Activated CD8-positive, alpha-beta memory T cell treated with anti-CD3 and anti-CD28 coated beads, Interleukin-2, amount 50 U/mL, for 48 hours (primary cell): ENCODE results near the gene DENND4C.
"Not testable (repeated sequence)": the region's sequence is repeated elsewhere in the genome, so short reads cannot be mapped to it uniquely, and the experiment has no call there.

Experiments used
- DNase-seq: peaks from one replicate; pipeline ENCODE4 v3.0.0-alpha.2; 2020

Gene DENND4C

DNA sequence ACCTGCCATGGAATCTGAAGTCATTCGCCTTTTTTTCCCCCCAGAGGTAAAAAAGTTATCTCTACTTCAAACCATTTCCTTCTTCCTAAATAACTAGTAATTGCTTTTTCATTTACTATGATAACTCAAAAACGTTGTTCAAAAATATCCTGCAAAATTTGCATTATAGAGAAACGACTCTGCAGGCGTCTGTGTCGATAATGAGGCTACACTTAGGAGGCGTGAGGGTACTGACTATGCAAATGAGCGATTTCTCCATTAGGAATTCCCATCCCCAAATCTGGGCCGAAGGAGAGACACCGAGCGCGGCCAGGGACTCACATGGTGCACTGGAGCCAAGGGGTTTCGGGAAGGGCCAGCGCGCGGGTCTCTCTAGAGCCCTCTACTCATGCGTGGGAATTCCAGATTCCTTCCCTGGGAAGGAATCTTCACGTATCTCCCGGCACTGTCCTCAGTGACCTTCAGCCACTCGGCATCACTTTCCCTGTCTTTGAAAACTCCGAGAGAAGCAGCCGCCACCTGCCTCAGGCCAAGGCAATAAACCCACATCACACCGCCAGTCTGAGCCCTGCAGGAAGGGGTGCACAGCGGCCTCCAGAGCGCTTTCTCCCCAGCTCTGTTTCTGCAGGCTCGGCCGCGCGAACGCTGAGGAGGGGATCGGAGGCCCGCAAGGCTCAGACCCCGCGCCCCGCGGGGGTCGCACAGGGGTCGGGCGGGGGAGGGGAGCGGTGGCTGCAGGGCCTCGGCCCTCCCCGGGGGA, 718 bp upstream of the DENND4C start:
- peak; percentile 80 for DNase-seq

DNA sequence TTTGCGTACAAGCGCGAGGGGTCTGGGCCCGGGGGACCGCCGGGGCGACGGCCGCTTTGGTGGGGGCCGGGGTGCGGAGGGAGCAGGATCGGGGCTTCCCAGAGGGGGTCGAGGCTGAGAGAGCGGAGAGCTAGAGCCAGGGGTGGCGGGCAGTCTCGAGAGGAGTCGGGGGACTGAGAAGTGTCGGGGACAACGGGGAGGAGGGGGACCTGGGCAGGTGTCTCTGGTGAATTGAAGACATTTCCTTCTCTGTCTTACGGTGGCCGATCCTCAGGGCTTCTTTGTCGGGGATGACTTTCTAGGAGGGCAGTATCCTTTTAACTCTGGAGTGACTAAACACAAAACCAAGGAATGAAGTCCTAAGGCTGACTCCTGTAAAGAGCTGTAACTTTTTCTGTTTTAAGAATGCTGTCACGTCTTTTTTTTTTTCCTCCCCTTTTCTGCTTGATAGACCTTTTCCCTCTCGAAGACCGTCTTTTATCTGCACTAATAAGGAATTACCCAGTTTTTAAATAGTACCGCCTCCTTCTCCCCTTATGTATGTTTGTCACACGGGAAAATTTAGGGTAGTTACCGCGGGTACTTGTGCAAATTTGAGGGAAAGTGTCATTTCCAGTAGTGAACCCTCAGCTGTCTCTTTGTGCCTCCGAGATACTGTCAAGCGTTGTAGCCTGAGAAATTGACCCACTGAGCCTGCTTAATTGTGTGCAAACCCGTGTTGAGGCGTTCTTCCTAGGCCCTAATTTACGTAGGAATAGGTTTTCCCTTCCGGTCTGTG, 822 bp downstream of the DENND4C start:
- no peak for DNase-seq

DNA sequence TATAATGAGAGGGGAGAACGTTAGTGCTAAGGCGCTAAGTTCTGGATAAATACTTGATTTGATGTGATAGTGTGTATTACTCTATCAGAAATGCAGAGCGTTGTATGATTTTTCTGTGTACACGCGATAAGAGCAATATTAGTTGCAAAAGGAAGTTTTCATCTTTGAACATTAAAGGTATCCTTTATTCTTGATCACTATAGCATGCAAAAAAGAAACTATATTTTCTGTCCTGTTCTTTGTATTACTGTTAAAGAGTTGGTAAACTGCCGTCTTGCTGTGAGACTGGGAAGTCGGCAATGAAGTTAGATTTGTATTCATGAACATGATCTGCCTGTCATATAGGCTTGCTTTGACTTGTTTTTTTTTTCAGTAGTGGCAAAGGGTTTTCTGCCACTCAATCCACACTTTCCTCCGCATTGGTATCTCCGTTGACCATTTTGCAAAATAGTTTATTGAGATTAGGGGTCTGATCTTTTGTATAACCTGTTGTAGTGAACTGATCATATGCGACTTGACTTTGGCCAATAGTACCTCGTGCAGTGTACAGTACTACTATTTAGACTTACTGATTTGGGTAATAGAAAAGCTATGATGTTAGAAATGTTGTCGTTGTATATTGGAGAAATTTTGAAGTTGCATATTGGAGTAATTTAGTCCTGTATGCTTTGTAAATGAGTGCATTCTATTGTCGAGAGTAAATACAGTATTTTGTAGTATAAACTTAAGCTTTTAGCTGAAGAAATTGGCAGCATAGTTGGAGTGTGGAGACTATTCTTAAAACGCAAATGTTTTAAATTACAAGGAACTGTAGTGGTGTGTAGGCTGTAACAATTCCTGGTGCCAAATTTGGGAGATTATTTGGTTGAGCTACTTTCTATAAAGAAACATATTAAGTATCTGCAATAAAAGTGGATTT, 1.7 kb downstream of the DENND4C start:
- DNase-seq = no peak

DNA sequence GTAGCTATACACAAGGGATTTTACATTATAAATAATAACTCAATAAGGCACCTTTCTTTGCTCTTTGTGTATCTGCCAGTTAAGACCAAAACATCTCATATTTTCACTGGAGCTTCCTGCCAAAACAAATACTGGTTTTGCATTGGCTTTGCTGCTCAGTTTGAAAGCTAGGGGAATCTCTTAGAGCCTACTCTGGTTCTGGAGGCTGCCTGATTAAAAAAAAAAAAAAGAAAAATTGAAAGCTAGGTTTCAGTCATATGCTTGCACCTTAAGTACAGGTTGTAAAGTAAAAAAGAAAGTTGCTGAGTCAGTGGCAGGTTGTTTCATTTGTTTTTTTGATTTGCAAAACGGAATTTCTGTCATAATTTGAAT, 2.3 kb downstream of the DENND4C start:
- DNase-seq = no peak

DNA sequence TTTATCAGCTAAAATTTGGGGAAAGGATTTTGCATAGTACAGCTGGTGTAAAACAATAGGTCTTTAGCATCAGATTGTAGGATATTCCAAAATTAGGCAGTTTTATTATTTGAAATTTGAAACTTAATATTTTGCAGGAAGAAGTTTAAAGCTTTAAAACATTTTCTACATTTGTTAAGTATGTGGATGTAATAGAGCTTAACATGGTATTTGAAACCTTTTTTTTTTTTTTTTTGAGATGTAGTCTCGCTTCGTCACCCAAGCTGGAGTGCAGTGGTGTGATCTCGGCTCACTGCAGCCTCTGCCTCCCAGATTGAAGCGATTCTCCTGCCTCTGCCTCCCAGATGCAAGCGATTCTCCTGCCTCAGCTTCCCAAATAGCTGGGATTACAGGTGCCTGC, 2.9 kb downstream of the DENND4C start:
- DNase-seq = no peak

DNA sequence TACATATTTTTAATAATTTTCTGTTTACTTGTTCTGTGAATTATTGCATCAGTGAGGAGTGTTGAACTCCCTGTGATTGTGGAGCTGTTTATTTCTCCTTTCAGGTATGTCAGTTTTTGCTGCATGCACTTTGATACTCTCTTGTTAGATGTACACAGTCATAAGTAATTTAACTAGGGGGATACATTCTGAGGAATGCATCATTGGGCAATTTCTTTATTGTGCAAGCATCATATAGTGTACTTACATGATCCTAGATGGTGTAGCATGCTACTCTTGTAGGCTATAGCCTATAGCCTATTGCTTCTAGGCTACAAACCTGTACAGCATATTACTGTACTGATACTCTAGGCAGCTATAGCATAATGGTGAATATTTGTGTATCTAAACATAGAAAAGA, 9.5 kb downstream of the DENND4C start:
- no peak for DNase-seq

DNA sequence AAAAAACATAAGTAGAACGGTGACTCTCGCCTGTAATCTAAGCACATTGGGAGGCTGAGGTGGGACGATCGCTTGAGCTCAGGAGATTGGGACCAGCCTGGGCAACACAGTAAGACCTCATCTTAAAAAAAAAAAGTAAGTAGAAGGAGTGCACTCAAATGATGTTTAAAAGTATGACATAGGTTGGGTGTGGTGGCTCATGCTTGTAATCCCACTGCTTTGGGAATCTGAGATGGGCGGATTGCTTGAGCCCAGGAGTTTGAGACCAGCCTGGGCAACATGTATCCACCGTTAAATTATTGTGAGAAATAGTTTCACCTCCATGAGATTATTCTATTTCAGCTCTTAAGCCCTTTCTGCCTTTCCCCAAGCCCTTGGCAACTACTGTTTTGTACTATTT, 11.2 kb downstream of the DENND4C start:
- DNase-seq = no peak

DNA sequence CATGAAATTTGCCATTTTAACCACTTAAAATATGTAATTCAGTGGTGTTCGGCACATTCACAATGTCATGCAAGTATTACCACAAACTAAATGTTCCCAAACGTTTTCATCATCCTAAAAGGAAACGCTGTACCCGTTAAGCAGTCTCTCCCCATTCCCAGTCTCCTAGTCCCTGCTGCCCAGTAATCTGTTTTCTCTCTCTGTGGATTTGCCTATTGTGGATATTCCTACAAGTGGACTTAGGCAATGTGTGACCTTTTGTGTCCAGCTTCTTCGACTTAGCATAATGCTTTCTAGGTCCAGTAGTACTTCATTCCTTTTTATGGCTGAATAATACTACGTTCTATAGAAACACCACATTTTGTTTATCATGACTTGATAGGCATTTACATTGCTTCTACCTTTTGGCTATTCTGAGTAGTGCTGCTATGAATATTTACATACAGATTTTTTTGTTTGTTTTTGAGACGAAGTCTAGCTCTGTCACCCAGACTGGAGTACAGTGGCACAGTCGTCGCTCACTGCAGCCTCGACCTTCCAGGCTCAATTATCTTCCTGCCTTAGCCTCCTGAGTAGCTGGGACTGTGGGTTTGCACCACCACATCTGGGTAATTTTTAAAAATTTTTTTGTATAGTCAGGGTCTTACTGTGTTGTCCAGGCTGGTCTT, 13.0 kb downstream of the DENND4C start:
- no peak for DNase-seq

DNA sequence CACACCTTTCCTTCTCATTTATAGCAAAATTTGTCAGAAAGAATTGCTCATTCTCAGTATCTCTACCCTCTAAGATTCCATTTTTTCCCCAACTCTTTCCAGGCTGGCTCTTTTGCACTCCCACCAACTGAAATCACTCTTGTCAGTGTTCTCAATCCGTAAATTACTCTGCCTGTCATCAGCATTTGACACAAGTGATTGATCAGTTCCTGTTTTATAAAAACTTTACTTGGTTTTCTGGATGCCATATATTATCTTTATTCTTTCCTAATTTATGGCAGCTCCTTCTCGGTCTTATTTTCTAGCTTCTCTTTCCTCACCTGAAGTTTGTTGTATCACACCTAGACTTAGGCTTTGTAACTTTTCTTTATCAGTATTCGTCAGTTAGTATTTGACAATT, 16.4 kb downstream of the DENND4C start:
- no peak for DNase-seq

DNA sequence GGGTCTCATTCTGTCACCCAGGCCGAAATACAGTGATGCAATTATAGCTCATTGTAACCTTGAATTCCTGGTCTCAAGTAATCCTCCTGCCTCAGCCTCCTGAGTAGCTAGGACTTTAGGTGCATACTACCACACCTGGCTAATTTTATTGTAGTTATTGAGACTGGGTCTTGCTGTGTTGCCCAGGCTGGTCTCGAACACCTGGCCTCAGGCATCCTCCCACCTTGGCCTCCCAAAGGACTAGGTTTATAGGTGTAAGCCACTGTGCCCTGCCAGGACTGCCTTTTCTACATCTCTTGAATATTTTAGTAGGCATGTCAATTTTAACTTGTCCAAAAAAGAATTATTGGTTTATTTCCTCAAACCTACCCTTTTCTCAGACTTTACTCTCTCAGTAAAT, 16.9 kb downstream of the DENND4C start:
- no peak for DNase-seq

DNA sequence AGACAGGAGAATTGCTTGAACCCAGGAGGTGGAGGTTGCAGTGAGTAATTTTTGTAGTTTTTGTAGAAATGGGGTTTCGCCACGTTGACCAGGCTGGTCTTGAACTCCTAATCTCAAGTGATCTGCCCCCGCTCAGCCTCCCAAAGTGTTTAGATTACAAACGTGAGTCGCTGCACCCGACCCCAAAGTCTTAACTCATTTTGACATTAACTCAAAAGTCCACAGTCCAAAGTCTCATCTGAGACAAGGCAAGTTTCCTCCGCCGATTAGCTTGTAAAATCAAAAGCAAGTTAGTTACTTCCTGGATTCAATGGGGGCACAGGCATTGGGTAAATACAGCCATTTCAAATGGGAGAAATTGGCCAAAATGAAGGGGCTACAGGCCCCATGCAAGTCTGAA, 19.9 kb downstream of the DENND4C start:
- not testable (repeated sequence) for DNase-seq

DNA sequence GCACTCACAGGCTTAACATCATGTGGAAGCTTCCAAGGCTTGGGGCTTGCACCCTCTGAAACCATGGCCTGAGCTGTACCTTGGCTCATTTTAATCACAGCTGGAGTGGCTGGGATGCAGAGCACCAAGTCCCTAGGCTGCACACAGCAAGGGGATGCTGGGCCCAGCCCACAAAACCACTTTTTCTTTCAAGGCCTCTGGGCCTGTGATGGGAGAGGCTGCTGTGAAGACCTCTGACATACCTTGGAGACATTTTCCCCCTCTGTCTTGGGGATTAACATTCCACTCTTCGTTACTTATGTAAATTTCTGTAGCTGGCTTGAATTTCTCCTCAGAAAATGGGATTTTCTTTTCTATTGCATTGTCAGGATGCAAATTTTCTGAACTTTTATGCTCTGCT, 20.7 kb downstream of the DENND4C start:
- DNase-seq = not testable (repeated sequence)

DNA sequence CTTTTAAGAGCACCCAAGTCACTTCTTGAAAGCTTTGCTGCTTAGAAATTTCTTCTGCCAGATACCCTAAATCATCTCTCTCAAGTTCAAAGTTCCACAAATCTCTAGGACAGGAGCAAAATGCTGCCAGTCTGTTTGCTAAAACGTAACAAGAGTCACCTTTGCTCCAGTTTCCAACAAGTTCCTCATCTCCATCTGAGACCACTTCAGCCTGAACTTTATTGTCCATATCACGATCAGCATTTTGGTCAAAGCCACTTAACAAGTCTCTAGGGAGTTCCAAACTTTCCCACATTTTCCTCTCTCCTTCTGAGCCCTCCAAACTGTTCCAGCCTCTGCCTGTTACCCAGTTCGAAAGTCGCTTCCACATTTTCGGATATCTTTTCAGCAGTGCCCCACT, 21.1 kb downstream of the DENND4C start:
- not testable (repeated sequence) for DNase-seq

DNA sequence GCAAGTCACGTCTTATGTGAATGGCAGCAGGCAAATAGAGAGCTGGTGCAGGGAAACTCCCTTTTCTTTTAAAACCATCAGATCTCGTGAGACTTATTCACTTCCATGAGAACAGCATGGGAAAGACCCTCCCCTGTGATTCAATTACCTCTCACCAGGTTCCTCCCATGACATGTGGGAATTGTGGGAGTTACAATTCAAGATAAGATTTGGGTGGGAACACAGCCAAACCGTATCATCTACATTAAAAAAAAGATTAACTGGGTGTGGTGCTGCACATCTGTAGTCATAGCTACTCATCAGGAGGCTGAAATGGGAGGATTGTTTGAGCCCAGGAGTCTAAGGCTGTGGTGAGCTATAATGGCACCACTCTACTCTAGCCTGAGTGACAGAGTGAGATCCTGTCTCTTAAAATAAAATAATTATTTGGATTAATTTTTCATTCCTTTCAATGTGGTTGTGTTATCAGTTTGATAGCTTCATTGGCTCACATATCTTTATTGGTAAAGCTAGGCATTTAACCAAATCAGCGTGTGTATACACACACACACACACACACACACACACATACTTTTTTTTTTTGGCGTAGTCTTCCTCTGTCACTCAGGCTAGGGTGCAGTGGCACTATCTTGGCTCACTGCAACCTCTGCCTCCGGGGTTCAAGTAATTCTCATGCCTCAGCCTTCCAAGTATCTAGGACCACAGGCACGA, 21.8 kb downstream of the DENND4C start:
- no peak for DNase-seq

DNA sequence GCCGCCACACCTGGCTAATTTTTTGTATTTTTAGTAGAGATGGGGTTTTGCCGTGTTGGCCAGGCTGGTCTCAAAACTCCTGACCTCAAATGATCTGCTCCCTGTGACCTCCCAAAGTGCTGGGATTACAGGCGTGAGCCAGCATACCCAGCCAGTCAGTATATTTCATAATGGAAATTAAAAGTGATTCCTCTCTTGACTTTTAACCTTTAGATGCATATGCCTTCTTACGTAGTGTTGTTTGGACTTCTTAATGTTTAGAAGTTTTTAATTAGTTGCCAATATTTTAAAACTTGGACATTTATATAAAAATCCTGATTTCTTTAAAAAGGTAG, 22.4 kb downstream of the DENND4C start:
- no peak for DNase-seq

DNA sequence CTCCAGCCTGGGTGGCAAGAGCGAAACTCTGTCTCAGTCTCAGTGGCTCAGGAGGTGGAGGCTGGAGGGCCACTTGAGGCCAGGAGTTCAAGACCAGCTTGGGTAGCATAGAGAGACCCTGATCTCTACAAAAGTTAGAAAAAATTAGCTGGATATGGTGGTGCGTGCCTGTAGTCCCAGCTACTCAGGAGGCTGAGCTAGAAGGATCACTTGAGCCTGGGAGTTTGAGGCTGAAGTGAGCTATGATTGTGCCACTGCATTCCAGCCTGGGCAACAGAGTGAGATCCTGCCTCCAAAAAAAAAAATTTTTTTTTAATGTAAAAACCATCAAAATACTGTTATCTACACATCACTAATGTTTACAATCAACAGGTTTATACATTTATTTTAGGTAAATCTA, 24.6 kb downstream of the DENND4C start:
- DNase-seq = no peak

DNA sequence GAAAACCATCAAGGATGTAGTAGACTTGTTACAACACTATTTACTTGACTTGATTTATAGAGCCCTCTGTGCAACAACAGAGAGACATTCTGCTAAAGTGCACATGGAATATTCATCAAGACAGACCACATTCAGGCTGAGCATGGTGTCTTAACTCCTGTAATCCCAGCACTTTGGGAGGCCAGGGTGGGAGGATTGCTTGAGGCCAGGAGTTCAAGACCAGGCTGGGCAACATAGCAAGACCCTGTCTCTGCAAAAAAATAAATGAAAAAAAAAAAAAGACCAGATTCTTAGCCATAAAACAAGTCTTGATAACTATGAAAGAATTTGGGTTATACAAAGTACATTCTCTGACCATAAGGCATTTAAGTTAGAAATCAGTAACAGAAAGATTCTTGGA, 25.3 kb downstream of the DENND4C start:
- DNase-seq = no peak

DNA sequence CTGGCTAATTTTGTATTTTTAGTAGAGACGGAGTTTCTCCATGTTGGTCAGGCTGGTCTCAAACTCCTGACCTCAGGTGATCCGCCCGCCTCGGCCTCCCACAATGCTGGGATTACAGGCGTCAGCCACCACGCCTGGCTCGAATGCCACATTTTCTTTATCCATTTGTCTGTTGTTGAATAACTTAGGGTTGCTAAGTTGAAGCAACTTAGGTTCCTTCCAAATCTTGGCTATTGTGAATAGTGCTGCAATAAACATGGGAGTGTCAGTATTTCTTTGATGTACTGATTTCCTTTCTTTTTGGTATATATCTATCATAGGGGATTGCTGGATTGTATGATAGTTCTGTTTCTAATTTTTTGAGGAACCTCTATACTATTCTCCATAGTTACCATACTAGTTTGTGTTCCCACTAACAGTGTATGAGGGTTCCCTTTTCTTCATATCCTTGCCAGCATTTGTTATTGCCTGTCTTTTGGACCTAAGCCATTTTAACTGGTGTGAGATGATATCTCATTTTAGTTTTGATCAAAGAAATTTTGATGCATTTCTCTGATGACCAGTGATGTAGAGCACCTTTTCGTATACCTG, 29.3 kb downstream of the DENND4C start:
- DNase-seq = not testable (repeated sequence)

DNA sequence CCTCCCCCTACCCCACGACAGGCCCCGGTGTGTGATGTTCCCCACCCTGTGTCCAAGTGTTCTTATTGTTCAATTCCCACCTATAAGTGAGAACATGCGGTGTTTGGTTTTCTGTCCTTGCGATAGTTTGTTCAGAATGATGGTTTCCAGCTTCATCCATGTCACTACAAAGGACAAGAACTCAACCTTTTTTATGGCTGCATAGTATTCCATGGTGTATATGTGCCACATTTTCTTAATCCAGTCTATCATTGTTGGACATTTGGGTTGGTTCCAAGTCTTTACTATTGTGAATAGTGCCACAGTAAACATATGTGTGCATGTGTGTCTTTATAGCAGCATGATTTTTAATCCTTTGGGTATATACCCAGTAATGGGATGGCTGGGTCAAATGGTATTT, 35.1 kb downstream of the DENND4C start:
- DNase-seq = not testable (repeated sequence)

DNA sequence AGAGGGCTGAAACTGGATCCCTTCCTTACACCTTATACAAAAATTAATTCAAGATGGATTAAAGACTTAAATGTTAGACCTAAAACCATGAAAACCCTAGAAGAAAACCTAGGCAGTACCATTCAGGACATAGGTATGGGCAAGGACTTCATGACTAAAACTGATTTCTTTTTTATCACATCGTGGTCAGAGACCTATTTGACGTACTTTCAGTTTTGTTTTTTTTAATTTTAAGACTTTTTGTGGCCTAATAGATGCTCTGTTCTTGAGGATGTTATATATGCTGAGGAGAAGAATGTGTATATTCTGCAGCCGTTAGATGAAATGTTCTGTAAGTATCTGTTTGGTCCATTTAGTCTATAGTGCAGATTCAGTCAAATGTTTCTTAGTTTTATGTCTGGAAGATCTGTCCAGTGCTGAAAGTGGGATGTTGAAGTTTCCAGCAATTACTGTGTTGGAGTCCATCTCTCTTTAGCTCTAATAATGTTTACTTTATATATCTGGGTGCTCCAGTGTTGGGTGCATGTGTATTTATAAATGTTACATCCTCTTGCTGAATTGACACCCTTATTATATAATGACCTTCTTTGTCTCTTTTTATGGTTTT, 36.4 kb downstream of the DENND4C start:
- DNase-seq = not testable (repeated sequence)

DNA sequence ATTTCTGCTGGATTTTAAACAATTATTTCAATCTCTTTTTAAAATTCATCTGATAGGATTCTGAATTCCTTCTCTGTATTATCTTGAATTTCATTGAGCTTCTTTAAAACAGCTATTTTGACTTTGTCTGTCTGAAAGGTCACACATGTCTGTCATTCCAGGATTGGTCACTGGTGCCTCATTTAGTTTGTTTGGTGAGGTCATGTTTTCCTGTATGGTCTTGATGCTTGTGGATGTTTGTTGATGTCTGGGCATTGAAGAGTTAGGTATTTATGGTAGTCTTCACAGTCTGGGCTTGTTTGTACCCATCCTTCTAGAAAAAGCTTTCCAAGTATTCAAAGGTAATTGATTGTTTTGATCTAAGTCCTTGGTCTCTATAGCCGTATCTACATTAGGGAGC, 39.1 kb downstream of the DENND4C start:
- no peak for DNase-seq
